ENCODE data around the gene THSD4. TPM values are rescaled to one million over a fixed set of nuclear protein-coding genes. Genes with fewer than 3 reads are reported as not detected.

THSD4 gene
- total and polyA plus RNA-seq, 2 donors: 23.9 to 75.1 TPM

- no peaks in the 10 kb centered on the region for H3K4me1 ChIP-seq (ENCODE audit: insufficient read depth)
- no peak overlapping the region for H3K27ac ChIP-seq (ENCODE audit: low read depth)
- DNase-seq (ENCODE audit: extremely low spot score): no peak
- H3K36me3 ChIP-seq (ENCODE audit: insufficient read depth): no peaks in the 10 kb centered on the region
- H3K4me3 ChIP-seq (ENCODE audit: low read depth, low read length): no peak overlapping the region
- 80% methylated on average over 8 of the region's 8 CpGs for WGBS
Measured at GRCh38 chr15:71781965-71782265, 666.6 kb downstream of the THSD4 start.

- 79% methylated on average over 10 of the region's 10 CpGs for WGBS
- Histone ChIP-seq H3K36me3 (ENCODE audit: insufficient read depth) (no peaks in the 10 kb centered on the region), H3K4me3 (ENCODE audit: low read depth, low read length) (no peak overlapping the region), H3K4me1 (ENCODE audit: insufficient read depth) (no peaks in the 10 kb centered on the region), H3K27ac (ENCODE audit: low read depth) (no peak overlapping the region)
- DNase-seq (ENCODE audit: extremely low spot score): no peak
Measured at GRCh38 chr15:71782422-71783165, 667.3 kb downstream of the THSD4 start.

GRCh38 chr15:71784719-71785118 is 669.4 kb downstream of the THSD4 start:
- DNase-seq (ENCODE audit: extremely low spot score): no peak
- Histone ChIP-seq H3K4me1 (ENCODE audit: insufficient read depth) (no peaks in the 10 kb centered on the region), H3K27ac (ENCODE audit: low read depth) (no peak overlapping the region), H3K36me3 (ENCODE audit: insufficient read depth) (no peaks in the 10 kb centered on the region), H3K4me3 (ENCODE audit: low read depth, low read length) (no peak overlapping the region)
- 70% methylated on average over 6 of the region's 6 CpGs for WGBS

GRCh38 chr15:71785996-71786395 is 670.7 kb downstream of the THSD4 start:
- Histone ChIP-seq H3K4me3 (ENCODE audit: low read depth, low read length) (no peak overlapping the region), H3K27ac (ENCODE audit: low read depth) (no peak overlapping the region), H3K4me1 (ENCODE audit: insufficient read depth) (no peaks in the 10 kb centered on the region), H3K36me3 (ENCODE audit: insufficient read depth) (no peaks in the 10 kb centered on the region)
- DNase-seq (ENCODE audit: extremely low spot score): no peak
- 93% methylated on average over 2 of the region's 2 CpGs for WGBS

GRCh38 chr15:71786673-71787072 is 671.4 kb downstream of the THSD4 start:
- no peaks in the 10 kb centered on the region for H3K36me3 ChIP-seq (ENCODE audit: insufficient read depth)
- H3K4me1 ChIP-seq (ENCODE audit: insufficient read depth): no peaks in the 10 kb centered on the region
- 85% methylated on average over 7 of the region's 7 CpGs for WGBS
- DNase-seq (ENCODE audit: extremely low spot score): no peak
- H3K27ac ChIP-seq (ENCODE audit: low read depth): no peak overlapping the region
- no peak overlapping the region for H3K4me3 ChIP-seq (ENCODE audit: low read depth, low read length)

GRCh38 chr15:71788646-71789579 is 673.6 kb downstream of the THSD4 start:
- H3K27ac ChIP-seq (ENCODE audit: low read depth): no peak overlapping the region
- H3K4me1 ChIP-seq (ENCODE audit: insufficient read depth): no peaks in the 10 kb centered on the region
- no peak overlapping the region for H3K4me3 ChIP-seq (ENCODE audit: low read depth, low read length)
- WGBS: 83% methylated on average over 15 of the region's 15 CpGs
- DNase-seq (ENCODE audit: extremely low spot score): no peak
- no peaks in the 10 kb centered on the region for H3K36me3 ChIP-seq (ENCODE audit: insufficient read depth)

- no peak for DNase-seq (ENCODE audit: extremely low spot score)
- Histone ChIP-seq H3K4me1 (ENCODE audit: insufficient read depth) (no peaks in the 10 kb centered on the region), H3K4me3 (ENCODE audit: low read depth, low read length) (no peak overlapping the region), H3K27ac (ENCODE audit: low read depth) (no peak overlapping the region), H3K36me3 (ENCODE audit: insufficient read depth) (no peaks in the 10 kb centered on the region)
- WGBS: 89% methylated on average over 6 of the region's 6 CpGs
Measured at GRCh38 chr15:71789616-71790015, 674.3 kb downstream of the THSD4 start.

GRCh38 chr15:71790081-71790480 is 674.8 kb downstream of the THSD4 start:
- Histone ChIP-seq H3K4me3 (ENCODE audit: low read depth, low read length) (no peak overlapping the region), H3K27ac (ENCODE audit: low read depth) (no peak overlapping the region), H3K4me1 (ENCODE audit: insufficient read depth) (no peaks in the 10 kb centered on the region), H3K36me3 (ENCODE audit: insufficient read depth) (no peaks in the 10 kb centered on the region)
- DNase-seq (ENCODE audit: extremely low spot score): no peak
- 74% methylated on average over 10 of the region's 10 CpGs for WGBS

GRCh38 chr15:71791975-71792374 is 676.7 kb downstream of the THSD4 start:
- H3K27ac ChIP-seq (ENCODE audit: low read depth): no peak overlapping the region
- no peak for DNase-seq (ENCODE audit: extremely low spot score)
- WGBS: 92% methylated on average over 7 of the region's 7 CpGs

GRCh38 chr15:71792521-71792920 is 677.2 kb downstream of the THSD4 start:
- WGBS: 61% methylated on average over 2 of the region's 2 CpGs

More at GRCh38 chr15:71791975-71792374, 676.7 kb downstream of the THSD4 start:
- H3K36me3 ChIP-seq (ENCODE audit: insufficient read depth): no peaks in the 10 kb centered on the region
- no peaks in the 10 kb centered on the region for H3K4me1 ChIP-seq (ENCODE audit: insufficient read depth)
- no peak overlapping the region for H3K4me3 ChIP-seq (ENCODE audit: low read depth, low read length)

GRCh38 chr15:71798641-71799040 is 683.4 kb downstream of the THSD4 start:
- no peak overlapping the region for H3K27ac ChIP-seq (ENCODE audit: low read depth)
- H3K4me1 ChIP-seq (ENCODE audit: insufficient read depth): no peaks in the 10 kb centered on the region
- no peaks in the 10 kb centered on the region for H3K36me3 ChIP-seq (ENCODE audit: insufficient read depth)
- WGBS: 83% methylated on average over 6 of the region's 6 CpGs
- no peak for DNase-seq (ENCODE audit: extremely low spot score)
- H3K4me3 ChIP-seq (ENCODE audit: low read depth, low read length): no peak overlapping the region

More at GRCh38 chr15:71792521-71792920, 677.2 kb downstream of the THSD4 start:
- no peaks in the 10 kb centered on the region for H3K36me3 ChIP-seq (ENCODE audit: insufficient read depth)
- no peak overlapping the region for H3K4me3 ChIP-seq (ENCODE audit: low read depth, low read length)
- no peaks in the 10 kb centered on the region for H3K4me1 ChIP-seq (ENCODE audit: insufficient read depth)
- DNase-seq (ENCODE audit: extremely low spot score): no peak
- H3K27ac ChIP-seq (ENCODE audit: low read depth): no peak overlapping the region

- no peaks in the 10 kb centered on the region for H3K36me3 ChIP-seq (ENCODE audit: insufficient read depth)
- DNase-seq (ENCODE audit: extremely low spot score): no peak
- 90% methylated on average over 3 of the region's 3 CpGs for WGBS
Measured at GRCh38 chr15:71800190-71800589, 684.9 kb downstream of the THSD4 start.

GRCh38 chr15:71800835-71801745 is 685.8 kb downstream of the THSD4 start:
- WGBS: 47% methylated on average over 17 of the region's 17 CpGs
- H3K4me1 ChIP-seq (ENCODE audit: insufficient read depth): no peaks in the 10 kb centered on the region
- H3K36me3 ChIP-seq (ENCODE audit: insufficient read depth): no peaks in the 10 kb centered on the region
- no peak overlapping the region for H3K27ac ChIP-seq (ENCODE audit: low read depth)
- H3K4me3 ChIP-seq (ENCODE audit: low read depth, low read length): no peak overlapping the region
- peak; percentile 79 for DNase-seq (ENCODE audit: extremely low spot score)

More at GRCh38 chr15:71800190-71800589, 684.9 kb downstream of the THSD4 start:
- H3K4me1 ChIP-seq (ENCODE audit: insufficient read depth): no peaks in the 10 kb centered on the region
- H3K27ac ChIP-seq (ENCODE audit: low read depth): no peak overlapping the region
- H3K4me3 ChIP-seq (ENCODE audit: low read depth, low read length): no peak overlapping the region
